K562 (cell line): Measurements from ENCODE around the gene PI4KA. TPM values are rescaled to one million over a fixed set of nuclear protein-coding genes. Genes with fewer than 3 reads are reported as not detected.
"Not testable (repeated sequence)": the region's sequence is repeated elsewhere in the genome, so short reads cannot be mapped to it uniquely, and the experiment has no call there.

Experiments
- AFF1 ChIP-seq, 2 experiments: fragments of 450-650 bp; IDR thresholded peaks; 2 replicates each; pipeline ENCODE4 v1.6.1; 2018; ENCODE audit warnings: mild to moderate bottlenecking in 2 of 2, low read depth in 1 of 2; ENCODE audit not compliant: partially characterized antibody in 2 of 2
- DEAF1 ChIP-seq: fragments of 450-650 bp; formaldehyde crosslinking; IDR thresholded peaks from 2 replicates; pipeline ENCODE4 v1.4.0; 2020; ENCODE audit warnings: mild to moderate bottlenecking, moderate library complexity
- GABPB2 ChIP-seq: fragments of 250-450 bp; sonication (Bioruptor Pico); conservative IDR thresholded peaks from 2 replicates; pipeline ENCODE4 v1.5.1; 2021; ENCODE audit warnings: mild to moderate bottlenecking
- JUNB ChIP-seq: fragments of 450-650 bp; formaldehyde crosslinking; conservative IDR thresholded peaks from 2 replicates; pipeline ENCODE4 v1.4.0; 2020; ENCODE audit warnings: mild to moderate bottlenecking
- KDM2B ChIP-seq: fragments of 250-450 bp; sonication (Bioruptor Pico); IDR thresholded peaks from 2 replicates; pipeline ENCODE4 v1.8.0; 2021; ENCODE audit warnings: mild to moderate bottlenecking, moderate library complexity
- MYC ChIP-seq, 2 experiments: fragments of 250-450 bp in 1 of 2; sonication (Bioruptor Pico) in 1 of 2; IDR thresholded peaks; 2 replicates each; pipeline versions ENCODE4 v1.5.1 to v1.6.1; 2012 to 2021; ENCODE audit warnings: low read depth in 2 of 2, borderline replicate concordance in 1 of 2, improper control_type of control experiment in 1 of 2, low read length in 1 of 2, mild to moderate bottlenecking in 1 of 2, moderate library complexity in 1 of 2
- NR2F6 ChIP-seq: fragments of 450-650 bp; formaldehyde crosslinking; IDR thresholded peaks from 2 replicates; pipeline ENCODE4 v1.4.0; 2020; ENCODE audit warnings: mild to moderate bottlenecking
- RB1 ChIP-seq: fragments of 450-650 bp; IDR thresholded peaks from 2 replicates; pipeline ENCODE4 v1.6.1; 2017; ENCODE audit warnings: low read depth, mild to moderate bottlenecking
- TSHZ1 ChIP-seq: fragments of 250-450 bp; sonication (Bioruptor Pico); IDR thresholded peaks from 2 replicates; pipeline ENCODE4 v1.4.0; 2020; ENCODE audit warnings: mild to moderate bottlenecking, moderate library complexity
- ZEB2 ChIP-seq: fragments of 450-650 bp; IDR thresholded peaks from 2 replicates; pipeline ENCODE4 v1.6.1; 2016
- polyA plus RNA-seq, 8 experiments: library from polyadenylated mRNA; depleted of rRNA in 4 of 8; stranded (reverse) in 5 of 8; unstranded in 3 of 8; fragments of >200 nt; fragmentation: Nextera tagmentation in 2 of 8; fragmentation: Illumina TruSeq in 1 of 8; extraction: Ambion mirVana in 2 of 8; extraction: Trizol in 1 of 8; gene quantifications; 2 replicates each; pipeline versions ENCODE4 v1.2.1 to v1.2.3, GENCODE V29; 2011 to 2014; ENCODE audit warnings: inconsistent platforms in 1 of 8, missing spikeins in 1 of 8
- total RNA-seq, 7 experiments: library from RNA; depleted of rRNA in 6 of 7; stranded (reverse); fragments of >200 nt in 6 of 7; fragmentation: Illumina TruSeq in 2 of 7; extraction: Trizol in 2 of 7; gene quantifications; 2 replicates each; pipeline versions ENCODE4 v1.2.1 to v1.2.3, GENCODE V29; 2011 to 2021; ENCODE audit warnings: low replicate concordance in 1 of 7
- TF ChIP-seq, protein P1 (sequence below): fragments of 250-450 bp; sonication (Bioruptor Pico); IDR thresholded peaks from 2 replicates; pipeline ENCODE4 v1.4.0; 2020
- TF ChIP-seq, protein P2 (sequence below): fragments of 250-450 bp; sonication (Bioruptor Pico); IDR thresholded peaks from 2 replicates; pipeline ENCODE4 v1.9.0; 2021; ENCODE audit warnings: mild to moderate bottlenecking, inconsistent platforms

The PI4KA gene
- total and polyA plus RNA-seq, 9 of the 15 experiments (the other 6 are each of a cell fraction or from before 2014, with no cell fraction given) = 7.3 to 187 (median 84.7) TPM

DNA sequence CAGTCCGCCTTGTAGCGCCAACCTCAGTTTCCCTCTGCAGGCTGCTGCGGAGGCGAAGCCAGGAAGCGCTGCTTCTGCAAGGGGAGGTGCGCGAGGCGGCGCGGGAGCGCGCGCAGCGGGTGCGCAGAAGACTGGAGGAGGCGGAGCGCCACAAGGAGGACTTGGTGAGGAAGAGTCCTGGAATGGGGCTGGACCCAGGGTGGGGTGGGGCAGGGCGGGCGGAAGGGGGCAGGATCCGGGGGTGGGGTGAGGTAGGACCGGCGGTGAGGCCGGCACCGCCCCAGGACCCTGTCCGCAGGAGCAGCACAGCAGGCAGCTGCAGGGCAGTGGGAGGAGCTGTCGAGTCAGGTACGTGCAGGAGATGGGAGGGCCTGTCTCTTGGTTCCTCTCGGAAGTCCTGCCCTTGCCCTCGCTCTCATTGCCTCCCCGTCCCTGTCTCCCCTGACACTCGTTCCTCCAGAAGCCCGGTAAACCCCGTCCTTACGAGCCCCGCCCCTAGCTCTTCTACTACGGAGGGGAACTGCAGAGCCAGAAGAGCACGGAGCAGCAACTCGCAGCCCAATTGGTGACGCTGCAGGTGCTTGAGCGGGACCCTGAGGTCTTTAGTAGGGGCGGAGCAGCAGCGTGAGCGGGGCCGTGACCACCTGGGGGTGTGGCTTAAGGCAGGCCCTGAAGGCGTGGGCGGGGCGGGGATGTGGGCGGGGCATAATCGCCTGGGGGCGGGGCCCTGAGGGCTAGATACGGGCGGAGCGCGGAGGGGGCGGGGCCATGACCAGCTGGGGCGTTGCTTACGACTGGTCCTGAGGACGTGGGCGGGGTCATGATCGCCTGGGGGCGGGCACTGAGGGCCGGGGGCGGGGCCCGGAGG, 155.8 kb downstream of the PI4KA start (continued):
- TF ChIP-seq, protein P1, sequence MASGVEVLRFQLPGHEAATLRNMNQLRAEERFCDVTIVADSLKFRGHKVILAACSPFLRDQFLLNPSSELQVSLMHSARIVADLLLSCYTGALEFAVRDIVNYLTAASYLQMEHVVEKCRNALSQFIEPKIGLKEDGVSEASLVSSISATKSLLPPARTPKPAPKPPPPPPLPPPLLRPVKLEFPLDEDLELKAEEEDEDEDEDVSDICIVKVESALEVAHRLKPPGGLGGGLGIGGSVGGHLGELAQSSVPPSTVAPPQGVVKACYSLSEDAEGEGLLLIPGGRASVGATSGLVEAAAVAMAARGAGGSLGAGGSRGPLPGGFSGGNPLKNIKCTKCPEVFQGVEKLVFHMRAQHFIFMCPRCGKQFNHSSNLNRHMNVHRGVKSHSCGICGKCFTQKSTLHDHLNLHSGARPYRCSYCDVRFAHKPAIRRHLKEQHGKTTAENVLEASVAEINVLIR (CRISPR knock-in tag) = peak; percentile 50
- peak; percentile 55; the same call in 1 of the 2 replicates for TF ChIP-seq RB1
- peak in 1 of 2 experiments; percentile 42 for TF ChIP-seq AFF1 (IDR thresholded peaks at IDR 0.05; ENCODE audit: low read depth in 1 of 2, partially characterized antibody in 2 of 2)
- peak; percentile 66 for TF ChIP-seq DEAF1 (CRISPR knock-in tag)
- peak; percentile 70; the same call in 1 of the 2 replicates for TF ChIP-seq TSHZ1 (CRISPR knock-in tag)
- TF ChIP-seq KDM2B = peak; percentile 97
- TF ChIP-seq GABPB2 (CRISPR knock-in tag) = peak; percentile 92; the same call in 1 of the 2 replicates
- peak; percentile 91; the same call in 1 of the 2 replicates for TF ChIP-seq ZEB2
- TF ChIP-seq NR2F6 (CRISPR knock-in tag) = peak; percentile 93
- peak; percentile 39; the same call in 1 of the 2 replicates for TF ChIP-seq MYC (IDR thresholded peaks at IDR 0.05; ENCODE audit: low read depth, low read length)
- not testable (repeated sequence) for TF ChIP-seq MYC (CRISPR knock-in tag; IDR thresholded peaks at IDR 0.05; ENCODE audit: borderline replicate concordance, low read depth)
- TF ChIP-seq, protein P2, sequence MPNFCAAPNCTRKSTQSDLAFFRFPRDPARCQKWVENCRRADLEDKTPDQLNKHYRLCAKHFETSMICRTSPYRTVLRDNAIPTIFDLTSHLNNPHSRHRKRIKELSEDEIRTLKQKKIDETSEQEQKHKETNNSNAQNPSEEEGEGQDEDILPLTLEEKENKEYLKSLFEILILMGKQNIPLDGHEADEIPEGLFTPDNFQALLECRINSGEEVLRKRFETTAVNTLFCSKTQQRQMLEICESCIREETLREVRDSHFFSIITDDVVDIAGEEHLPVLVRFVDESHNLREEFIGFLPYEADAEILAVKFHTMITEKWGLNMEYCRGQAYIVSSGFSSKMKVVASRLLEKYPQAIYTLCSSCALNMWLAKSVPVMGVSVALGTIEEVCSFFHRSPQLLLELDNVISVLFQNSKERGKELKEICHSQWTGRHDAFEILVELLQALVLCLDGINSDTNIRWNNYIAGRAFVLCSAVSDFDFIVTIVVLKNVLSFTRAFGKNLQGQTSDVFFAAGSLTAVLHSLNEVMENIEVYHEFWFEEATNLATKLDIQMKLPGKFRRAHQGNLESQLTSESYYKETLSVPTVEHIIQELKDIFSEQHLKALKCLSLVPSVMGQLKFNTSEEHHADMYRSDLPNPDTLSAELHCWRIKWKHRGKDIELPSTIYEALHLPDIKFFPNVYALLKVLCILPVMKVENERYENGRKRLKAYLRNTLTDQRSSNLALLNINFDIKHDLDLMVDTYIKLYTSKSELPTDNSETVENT (CRISPR knock-in tag) = peak; percentile 96
- 0 out of 2 replicates have a peak, but pooled peaks have one; percentile 7 for TF ChIP-seq JUNB (CRISPR knock-in tag)
